Fibroblast of skin of left quadriceps (primary cell): ENCODE results near the gene C17orf113.
A peak's percentile ranks its signal among the peaks of the same experiment; 100 is the strongest.

Experiments used
- DNase-seq, 2 experiments: peaks; one replicate each; pipeline ENCODE4 v3.0.0-alpha.2; 2013; ENCODE audit warnings: low read depth in 2 of 2

C17orf113 gene

DNA sequence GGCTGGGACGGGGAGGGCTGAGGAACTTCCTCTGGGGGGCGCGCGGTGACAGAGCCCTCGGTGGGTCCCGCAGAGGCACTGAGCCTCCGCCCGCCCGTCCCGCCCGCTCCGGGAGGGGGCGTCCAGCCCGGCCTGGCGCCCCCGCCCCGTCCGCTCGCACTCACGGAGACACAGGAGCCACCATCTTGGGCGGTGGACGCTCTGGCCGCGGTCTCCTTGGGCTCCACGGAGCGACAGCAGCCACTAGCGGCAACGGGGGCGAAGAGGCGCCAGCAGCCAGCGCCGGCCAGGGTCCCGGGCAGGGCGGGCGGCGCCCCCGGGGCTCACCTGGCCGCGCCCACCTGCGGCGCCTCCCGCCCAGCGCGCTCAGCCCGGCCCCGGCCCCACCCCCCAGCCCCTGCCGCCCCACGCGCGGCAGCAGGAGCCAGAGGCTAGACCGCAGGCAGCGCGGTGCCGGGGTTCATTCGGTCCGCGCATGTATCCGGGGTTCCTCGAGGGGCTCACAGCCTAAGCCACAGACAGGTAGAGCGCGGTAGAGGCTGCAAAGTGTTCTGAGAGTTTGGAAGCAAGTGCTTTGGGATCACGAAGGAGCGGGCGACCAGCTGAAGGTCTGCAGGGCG is at the start of gene C17orf113:
Gene C17orf113, minus strand, starts transcription at position 209 of the 620 bp plus-strand sequence. CDS start 7,225 bp downstream, outside the sequence.
- peak in 1 of 2 experiments; percentile 4 for DNase-seq

DNA sequence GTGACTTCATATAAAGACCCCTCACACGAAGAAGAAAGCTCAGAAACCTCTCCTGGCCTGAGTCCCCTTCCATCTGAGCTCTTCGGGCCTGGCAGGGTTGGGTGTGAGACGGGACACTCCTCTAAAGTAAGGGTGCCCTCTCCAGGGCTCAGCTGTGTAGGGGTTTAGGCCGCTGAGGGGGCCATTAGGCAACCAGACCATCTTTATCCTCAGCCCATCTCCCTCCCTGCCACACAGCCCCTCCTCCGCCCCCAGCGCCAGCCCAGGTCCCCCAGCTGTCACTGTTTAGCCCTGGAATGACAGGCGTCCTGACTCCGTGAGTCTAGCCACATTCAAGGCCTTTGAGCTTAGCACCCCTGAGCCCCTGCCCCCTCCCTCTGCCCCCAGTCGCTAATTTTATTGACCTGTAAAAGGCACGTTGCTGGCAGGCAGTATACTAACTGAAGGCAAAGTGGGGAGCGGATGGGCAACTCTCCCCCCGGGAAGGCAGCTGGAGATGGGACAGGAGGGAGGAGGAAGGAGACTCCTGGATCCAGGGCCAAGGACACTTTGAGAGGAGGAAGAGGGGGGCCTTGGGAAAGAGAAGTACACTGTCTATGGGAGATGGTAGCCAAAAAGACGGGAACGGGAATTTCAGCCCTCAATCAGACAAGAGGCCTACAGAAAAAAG is 48.5 kb upstream of the C17orf113 start:
- DNase-seq = no peak

DNA sequence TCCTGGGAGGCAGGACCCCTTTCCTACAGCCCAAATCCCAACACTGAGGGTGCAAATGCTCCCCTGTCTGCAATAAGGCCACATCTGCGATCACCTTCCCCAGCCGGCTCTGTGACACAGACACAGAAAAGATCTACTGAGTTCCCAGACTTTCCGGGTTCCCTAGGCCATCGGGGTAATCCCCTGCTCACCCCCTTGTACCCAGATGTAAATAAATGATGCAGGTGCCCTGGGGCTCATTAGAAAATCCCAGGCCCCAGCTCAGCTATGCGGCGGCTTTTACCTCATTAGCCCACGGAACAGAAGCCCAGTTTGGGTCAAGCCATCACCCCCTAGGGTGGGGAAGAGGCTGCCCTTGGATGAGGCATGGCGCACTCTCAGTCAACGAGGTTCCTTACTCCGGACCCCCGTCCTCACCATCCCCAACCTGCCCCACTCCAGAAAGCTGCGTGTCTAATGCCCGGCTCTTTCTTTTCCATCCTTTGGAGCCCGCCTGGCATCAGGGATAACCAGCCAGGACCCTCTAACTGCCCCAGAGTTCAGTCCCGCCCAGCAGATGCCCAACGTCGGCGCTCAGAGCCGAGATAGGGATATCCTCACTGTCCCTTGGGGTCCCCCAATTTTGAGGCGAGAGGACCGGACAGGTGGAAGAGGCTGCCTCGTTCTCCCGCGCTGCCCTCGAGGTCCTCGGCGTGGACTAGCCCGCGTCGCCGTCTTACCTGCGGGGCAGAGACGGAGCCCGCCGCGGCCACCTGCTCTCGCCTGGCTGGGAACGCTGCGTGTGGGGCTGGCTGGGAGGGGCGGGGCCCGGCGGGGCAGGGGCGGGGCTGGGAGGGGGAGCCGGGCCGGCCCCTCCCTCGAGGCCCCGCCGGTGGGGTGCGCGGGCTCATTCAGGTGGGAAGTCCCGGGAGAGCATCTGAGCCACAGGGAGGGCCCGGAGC is 47.6 kb upstream of the C17orf113 start, which contains the start of gene ZNF385C:
Gene ZNF385C, minus strand, starts transcription at position 783 of the 941 bp plus-strand sequence. CDS start 35,417 bp downstream, outside the sequence.
- no peak for DNase-seq

DNA sequence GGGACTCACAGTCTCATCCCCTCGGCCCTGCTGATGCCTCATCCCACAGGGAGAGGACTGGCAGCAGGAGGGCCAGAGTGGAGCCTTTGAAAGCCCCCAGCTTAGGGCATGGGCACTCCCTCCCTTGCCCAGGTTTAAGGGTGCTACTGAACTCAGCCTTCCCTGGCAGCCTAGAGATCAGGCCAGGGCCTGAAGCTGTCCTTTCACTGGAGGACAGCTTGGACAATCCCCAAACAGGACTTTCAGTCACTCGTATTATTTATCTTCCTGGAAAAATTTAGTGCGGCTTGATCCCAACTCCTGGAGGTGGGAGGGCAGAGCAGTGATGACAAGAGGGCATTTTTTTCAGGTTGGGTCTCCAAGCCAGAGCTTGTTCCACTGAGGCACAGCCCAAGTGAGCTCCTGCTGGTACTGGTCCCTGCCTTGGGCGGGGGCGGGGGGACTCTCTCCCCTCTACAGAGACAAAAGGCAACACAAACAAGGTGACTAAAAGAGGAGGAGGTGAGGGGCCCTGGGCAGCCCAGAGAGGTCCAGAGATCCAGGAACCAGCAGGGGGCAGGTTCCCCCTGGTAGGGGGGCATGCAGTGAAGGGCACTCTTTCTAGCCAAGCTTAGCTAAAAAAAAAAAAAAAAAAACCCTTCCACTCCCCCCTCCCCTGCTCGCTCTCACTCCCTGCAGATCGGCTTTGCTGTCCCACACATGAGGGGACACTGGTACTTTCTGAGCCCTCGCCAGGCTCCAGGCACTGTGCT is 46.1 kb upstream of the C17orf113 start:
- DNase-seq = no peak

GRCh38 chr17:42094375-42095069 is 44.1 kb upstream of the C17orf113 start:
- DNase-seq = no peak

GRCh38 chr17:42092939-42093338 is 42.5 kb upstream of the C17orf113 start:
- no peak for DNase-seq

GRCh38 chr17:42090964-42091790 is 40.8 kb upstream of the C17orf113 start:
- DNase-seq = no peak

GRCh38 chr17:42088736-42089135 is 38.3 kb upstream of the C17orf113 start:
- no peak for DNase-seq

DNA sequence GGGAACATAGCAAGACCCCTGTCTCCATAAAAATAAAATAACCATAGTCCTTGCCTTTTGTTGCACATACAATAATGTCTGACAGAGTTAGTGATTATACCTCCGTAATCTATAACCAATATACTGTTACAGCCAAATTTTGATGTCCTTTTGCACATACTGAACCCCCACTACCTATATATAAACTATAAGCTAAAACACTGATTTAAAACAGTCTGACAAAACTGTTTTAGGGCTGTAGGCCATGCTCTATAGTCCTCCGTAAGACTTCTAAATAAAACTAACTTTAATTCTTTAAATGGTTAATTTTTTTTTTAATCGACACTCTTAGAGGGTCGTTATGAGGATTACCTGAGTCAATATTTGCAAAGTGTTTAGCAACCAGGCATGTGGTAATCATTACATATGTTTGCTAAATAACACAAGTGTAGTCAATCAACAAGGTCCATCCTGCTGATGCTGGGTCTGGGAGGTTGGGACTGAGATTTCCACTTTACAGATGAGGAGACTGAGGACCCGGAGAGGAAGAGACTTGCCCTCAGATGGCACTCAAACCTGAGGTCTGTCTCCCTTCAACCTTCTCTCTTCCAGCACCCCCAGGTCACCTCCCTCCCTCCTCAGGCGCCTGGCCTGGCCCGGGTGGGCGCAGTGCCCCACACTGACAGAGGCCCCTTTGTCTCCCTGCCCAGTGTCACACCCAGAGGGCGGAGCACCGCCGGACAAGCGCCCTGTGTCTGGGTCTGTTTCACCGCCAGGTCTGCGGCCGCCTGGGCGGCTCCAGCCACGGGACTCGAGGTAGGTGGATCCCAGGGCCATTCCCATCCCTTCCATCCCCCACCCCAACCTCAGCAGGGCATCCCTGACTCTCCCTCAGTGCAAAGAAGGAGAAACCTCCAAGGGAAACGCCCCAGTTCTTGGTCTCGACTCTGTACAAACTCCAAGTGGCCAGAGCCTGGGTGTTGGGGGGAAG is 37.6 kb upstream of the C17orf113 start:
- no peak for DNase-seq

DNA sequence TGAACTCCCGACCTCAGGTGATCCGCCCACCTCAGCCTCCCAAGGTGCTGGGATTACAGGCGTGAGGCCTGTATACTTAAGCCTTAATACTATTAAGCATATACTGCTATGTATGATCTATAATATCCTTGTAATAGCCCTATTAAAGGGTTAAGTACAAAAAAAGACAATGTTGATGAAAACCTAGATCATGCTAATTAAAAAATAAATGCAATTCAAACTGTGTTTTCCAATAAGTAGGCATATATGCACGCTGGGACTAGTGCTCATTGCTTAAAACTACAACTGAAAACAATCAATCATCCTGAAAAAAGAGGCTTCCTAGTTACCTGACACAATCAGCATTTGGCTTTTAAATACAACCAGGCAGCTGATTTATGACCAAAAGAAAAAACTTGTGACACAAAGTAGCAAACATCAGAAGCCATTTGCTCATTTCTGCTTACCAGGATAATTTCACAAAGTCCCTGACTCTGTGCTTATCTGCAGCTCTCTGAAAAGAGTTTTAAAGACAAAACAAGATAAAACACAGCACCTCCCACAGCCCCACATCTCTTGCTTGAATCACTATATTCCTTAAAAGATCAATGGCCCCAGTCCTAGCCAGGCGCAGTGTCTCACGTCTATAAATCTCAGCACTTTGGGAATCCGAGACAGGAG is 36.8 kb upstream of the C17orf113 start:
- DNase-seq = no peak

GRCh38 chr17:42081516-42082129 is 31.2 kb upstream of the C17orf113 start:
- DNase-seq = no peak

DNA sequence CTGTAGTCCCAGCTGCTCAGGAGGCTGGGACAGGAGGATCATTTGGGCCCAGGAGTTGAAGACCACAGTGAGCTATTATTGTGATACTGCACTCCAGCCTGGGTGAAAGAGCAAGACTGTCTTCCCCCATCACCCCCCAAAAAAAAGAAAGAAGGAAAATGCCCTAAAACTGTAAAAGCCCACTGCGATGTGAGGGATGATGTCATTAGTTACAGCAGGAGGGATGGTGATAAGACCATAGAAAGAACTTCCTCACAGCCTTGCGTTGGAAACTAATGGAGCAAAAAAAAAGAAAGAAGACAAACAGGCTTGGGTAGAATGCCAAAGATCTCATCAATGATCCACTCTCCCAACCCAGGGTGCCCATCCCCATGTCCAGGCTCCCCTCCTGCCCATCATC is 29.1 kb upstream of the C17orf113 start:
- DNase-seq = no peak

DNA sequence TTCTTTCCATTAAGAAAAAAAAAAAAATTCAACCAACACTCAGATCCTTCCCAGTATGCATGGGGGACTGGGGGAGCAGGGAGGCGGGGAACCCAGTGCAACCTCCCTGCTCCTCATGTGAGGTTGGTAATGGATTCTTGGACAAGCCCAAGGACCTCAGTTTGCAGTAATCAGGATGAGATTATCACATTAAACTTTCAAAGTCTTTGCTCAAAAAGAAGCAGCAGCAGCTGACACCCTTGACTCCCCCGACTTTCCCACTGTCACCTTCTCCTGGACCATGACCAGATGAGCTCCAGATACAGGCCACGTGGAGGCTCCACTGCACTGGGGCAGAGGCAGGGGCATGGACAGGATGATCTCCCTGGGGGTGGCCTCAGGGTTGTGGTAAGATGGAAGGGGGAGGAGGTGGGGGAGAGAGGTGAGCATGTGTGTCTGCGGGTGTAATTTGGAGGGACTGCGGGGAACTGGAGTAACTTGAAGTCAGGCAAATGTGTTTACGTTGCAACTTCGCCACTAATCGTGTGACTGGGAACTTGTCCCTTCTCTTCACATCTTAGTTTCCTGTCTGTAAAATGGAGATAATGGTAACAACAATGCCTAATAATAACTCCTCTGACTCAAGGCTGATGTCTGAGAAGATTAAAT is 28.1 kb upstream of the C17orf113 start:
- DNase-seq = no peak

DNA sequence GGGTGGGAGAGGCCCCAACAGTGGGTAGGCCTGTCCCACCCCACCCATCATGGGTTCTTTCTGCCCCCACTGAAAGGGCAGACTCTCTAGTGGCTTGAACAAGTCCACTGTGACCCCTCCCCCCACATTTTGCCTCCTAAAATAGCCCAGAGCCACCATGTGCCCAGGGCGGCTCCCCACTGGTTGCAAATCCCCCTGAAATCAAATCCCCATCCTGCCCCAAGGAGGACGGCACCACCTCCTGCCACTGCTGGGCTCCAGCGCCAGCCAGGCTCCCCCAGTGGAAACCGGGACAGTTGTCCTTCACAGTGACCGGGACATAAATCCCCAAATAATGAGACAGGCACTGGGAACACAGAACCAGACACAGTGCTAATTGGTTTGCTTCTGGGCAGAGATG is 27.4 kb upstream of the C17orf113 start:
- DNase-seq = no peak

- no peak for DNase-seq
These were observed 26.6 kb upstream of the C17orf113 start for GRCh38 chr17:42076797-42077559.

GRCh38 chr17:42075789-42076188 is 25.4 kb upstream of the C17orf113 start:
- no peak for DNase-seq
